ENCODE data around the gene MIX23.

GRCh38 chr3:122343654-122344053 lies 39.4 kb downstream of the MIX23 start:
- TF ChIP-seq, protein P1, sequence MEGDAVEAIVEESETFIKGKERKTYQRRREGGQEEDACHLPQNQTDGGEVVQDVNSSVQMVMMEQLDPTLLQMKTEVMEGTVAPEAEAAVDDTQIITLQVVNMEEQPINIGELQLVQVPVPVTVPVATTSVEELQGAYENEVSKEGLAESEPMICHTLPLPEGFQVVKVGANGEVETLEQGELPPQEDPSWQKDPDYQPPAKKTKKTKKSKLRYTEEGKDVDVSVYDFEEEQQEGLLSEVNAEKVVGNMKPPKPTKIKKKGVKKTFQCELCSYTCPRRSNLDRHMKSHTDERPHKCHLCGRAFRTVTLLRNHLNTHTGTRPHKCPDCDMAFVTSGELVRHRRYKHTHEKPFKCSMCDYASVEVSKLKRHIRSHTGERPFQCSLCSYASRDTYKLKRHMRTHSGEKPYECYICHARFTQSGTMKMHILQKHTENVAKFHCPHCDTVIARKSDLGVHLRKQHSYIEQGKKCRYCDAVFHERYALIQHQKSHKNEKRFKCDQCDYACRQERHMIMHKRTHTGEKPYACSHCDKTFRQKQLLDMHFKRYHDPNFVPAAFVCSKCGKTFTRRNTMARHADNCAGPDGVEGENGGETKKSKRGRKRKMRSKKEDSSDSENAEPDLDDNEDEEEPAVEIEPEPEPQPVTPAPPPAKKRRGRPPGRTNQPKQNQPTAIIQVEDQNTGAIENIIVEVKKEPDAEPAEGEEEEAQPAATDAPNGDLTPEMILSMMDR (IDR thresholded peaks at IDR 0.05 in 2 of 3, conservative IDR thresholded peaks at IDR 0.05 in 1 of 3; ENCODE audit: control insufficient read depth in 2 of 3, extremely low read depth in 1 of 3, insufficient read depth in 1 of 3, low read depth in 3 of 3, low read length in 3 of 3): no peak
- TF ChIP-seq CREM (IDR thresholded peaks at IDR 0.05; ENCODE audit: low read depth): no peak
- TF ChIP-seq GABPA (IDR thresholded peaks at IDR 0.05; ENCODE audit: low read depth): no peak
- no peak for TF ChIP-seq POLR2A (IDR thresholded peaks at IDR 0.05; ENCODE audit: low read depth, low read length)
- TF ChIP-seq, protein P2, sequence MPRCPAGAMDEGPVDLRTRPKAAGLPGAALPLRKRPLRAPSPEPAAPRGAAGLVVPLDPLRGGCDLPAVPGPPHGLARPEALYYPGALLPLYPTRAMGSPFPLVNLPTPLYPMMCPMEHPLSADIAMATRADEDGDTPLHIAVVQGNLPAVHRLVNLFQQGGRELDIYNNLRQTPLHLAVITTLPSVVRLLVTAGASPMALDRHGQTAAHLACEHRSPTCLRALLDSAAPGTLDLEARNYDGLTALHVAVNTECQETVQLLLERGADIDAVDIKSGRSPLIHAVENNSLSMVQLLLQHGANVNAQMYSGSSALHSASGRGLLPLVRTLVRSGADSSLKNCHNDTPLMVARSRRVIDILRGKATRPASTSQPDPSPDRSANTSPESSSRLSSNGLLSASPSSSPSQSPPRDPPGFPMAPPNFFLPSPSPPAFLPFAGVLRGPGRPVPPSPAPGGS (IDR thresholded peaks at IDR 0.05; ENCODE audit: borderline replicate concordance, insufficient read depth, low read depth, low read length, poor library complexity, severe bottlenecking): no peak
- no peak for TF ChIP-seq JUND (IDR thresholded peaks at IDR 0.05; ENCODE audit: low read depth, low read length)
- TF ChIP-seq, protein P3, sequence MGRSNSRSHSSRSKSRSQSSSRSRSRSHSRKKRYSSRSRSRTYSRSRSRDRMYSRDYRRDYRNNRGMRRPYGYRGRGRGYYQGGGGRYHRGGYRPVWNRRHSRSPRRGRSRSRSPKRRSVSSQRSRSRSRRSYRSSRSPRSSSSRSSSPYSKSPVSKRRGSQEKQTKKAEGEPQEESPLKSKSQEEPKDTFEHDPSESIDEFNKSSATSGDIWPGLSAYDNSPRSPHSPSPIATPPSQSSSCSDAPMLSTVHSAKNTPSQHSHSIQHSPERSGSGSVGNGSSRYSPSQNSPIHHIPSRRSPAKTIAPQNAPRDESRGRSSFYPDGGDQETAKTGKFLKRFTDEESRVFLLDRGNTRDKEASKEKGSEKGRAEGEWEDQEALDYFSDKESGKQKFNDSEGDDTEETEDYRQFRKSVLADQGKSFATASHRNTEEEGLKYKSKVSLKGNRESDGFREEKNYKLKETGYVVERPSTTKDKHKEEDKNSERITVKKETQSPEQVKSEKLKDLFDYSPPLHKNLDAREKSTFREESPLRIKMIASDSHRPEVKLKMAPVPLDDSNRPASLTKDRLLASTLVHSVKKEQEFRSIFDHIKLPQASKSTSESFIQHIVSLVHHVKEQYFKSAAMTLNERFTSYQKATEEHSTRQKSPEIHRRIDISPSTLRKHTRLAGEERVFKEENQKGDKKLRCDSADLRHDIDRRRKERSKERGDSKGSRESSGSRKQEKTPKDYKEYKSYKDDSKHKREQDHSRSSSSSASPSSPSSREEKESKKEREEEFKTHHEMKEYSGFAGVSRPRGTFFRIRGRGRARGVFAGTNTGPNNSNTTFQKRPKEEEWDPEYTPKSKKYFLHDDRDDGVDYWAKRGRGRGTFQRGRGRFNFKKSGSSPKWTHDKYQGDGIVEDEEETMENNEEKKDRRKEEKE (IDR thresholded peaks at IDR 0.05): no peak

Data from GM12878 (cell line).